Endometrium (tissue), 2 donors: ENCODE data around the gene CELA1.

Experiments used
- FAIRE-seq: peaks from 2 replicates; lab custom pipeline; 2012; peaks lifted over from hg19 to GRCh38; lab: Jason Lieb, UNC
- donor health status: control.
- donor health status: control.

The CELA1 gene

GRCh38 chr12:51374361-51374760 is 27.9 kb upstream of the CELA1 start:
- FAIRE-seq, result no peak

GRCh38 chr12:51373187-51373586 is 26.7 kb upstream of the CELA1 start:
- FAIRE-seq, result no peak

- FAIRE-seq, result no peak
These were observed 25.5 kb upstream of the CELA1 start for GRCh38 chr12:51372021-51372420.

- FAIRE-seq, result no peak
These were observed 24.9 kb upstream of the CELA1 start for GRCh38 chr12:51371295-51371953.

- FAIRE-seq, result no peak
These were observed 24.2 kb upstream of the CELA1 start for GRCh38 chr12:51370667-51371066.

- no peak for FAIRE-seq
These were observed 23.1 kb upstream of the CELA1 start for GRCh38 chr12:51369581-51369980.

- FAIRE-seq, result no peak
These were observed 22.4 kb upstream of the CELA1 start for GRCh38 chr12:51368640-51369517.

GRCh38 chr12:51365276-51365675 is 18.8 kb upstream of the CELA1 start:
- no peak for FAIRE-seq

GRCh38 chr12:51364001-51364400 is 17.5 kb upstream of the CELA1 start:
- no peak for FAIRE-seq

GRCh38 chr12:51362747-51363342 is 16.4 kb upstream of the CELA1 start:
- FAIRE-seq, result no peak

GRCh38 chr12:51362307-51362706 is 15.8 kb upstream of the CELA1 start:
- no peak for FAIRE-seq

- no peak for FAIRE-seq
These were observed 14.9 kb upstream of the CELA1 start for GRCh38 chr12:51361161-51362016.

GRCh38 chr12:51360315-51360714 is 13.8 kb upstream of the CELA1 start:
- no peak for FAIRE-seq

GRCh38 chr12:51359851-51360250 is 13.4 kb upstream of the CELA1 start:
- FAIRE-seq, result no peak

- FAIRE-seq, result no peak
These were observed 12.0 kb upstream of the CELA1 start for GRCh38 chr12:51358496-51358895.

GRCh38 chr12:51357374-51358047 is 11.0 kb upstream of the CELA1 start:
- no peak for FAIRE-seq

- FAIRE-seq, result no peak
These were observed 5.5 kb upstream of the CELA1 start for GRCh38 chr12:51351913-51352532.

GRCh38 chr12:51349026-51349425 is 2.5 kb upstream of the CELA1 start:
- no peak for FAIRE-seq

GRCh38 chr12:51348116-51348515 is 1.6 kb upstream of the CELA1 start:
- FAIRE-seq, result no peak

GRCh38 chr12:51345681-51346080 is 798 bp downstream of the CELA1 start:
- no peak for FAIRE-seq

GRCh38 chr12:51343201-51343600 is 3.3 kb downstream of the CELA1 start:
- FAIRE-seq, result no peak
